NT2/D1 (cell line): ENCODE measurements around the gene CEP104.

Experiments
- YY1 ChIP-seq: IDR thresholded peaks from 2 replicates; pipeline ENCODE4 v1.6.1; 2011; ENCODE audit not compliant: insufficient read length, insufficient read depth
- ZNF274 ChIP-seq: IDR thresholded peaks from 2 replicates; pipeline ENCODE4 v1.6.1; 2011; ENCODE audit warnings: mild to moderate bottlenecking, low read depth, low read length

GRCh38 chr1:3881193-3881480, 24.1 kb upstream of the CEP104 start:
- no peak for TF ChIP-seq ZNF274
- no peak for TF ChIP-seq YY1
